Measurements from ENCODE around the gene KCNG2.

GRCh38 chr18:79935098-79935480 lies 137.4 kb downstream of the KCNG2 start:
- TF ChIP-seq JUND (IDR thresholded peaks at IDR 0.05) = no peak
- no peak for TF ChIP-seq CTCF (IDR thresholded peaks at IDR 0.05)
- no peak for TF ChIP-seq CHD2 (IDR thresholded peaks at IDR 0.05; ENCODE audit: low read length, partially characterized antibody)
- TF ChIP-seq NRF1 (IDR thresholded peaks at IDR 0.05; ENCODE audit: low read depth, low read length) = no peak
- TF ChIP-seq MXI1 (IDR thresholded peaks at IDR 0.05; ENCODE audit: low read depth, low read length) = no peak

Data from SK-N-SH (cell line).